Liver (tissue), 9 donors: Measurements from ENCODE around the gene DMRTA2. TPM values are rescaled to one million over a fixed set of nuclear protein-coding genes. Genes with fewer than 3 reads are reported as not detected.
A peak's percentile ranks its signal among the peaks of the same experiment; 100 is the strongest.

ENCODE experiments used
- DNase-seq: peaks from one replicate; pipeline ENCODE4 v3.0.0-alpha.2; 2017; ENCODE audit warnings: low spot score
- H3K27ac ChIP-seq, 2 donors: one replicate each; pipeline ENCODE4 v1.7.0; 2013; ENCODE audit warnings: inconsistent platforms in 2 of 2, low read length in 2 of 2, control low read depth in 1 of 2, low read depth in 1 of 2, mild to moderate bottlenecking in 1 of 2
- H3K27me3 ChIP-seq, 4 donors: one replicate each; pipeline versions ENCODE4 v1.6.1 to v1.7.0; 2013; ENCODE audit warnings: low read length in 3 of 4, inconsistent platforms in 1 of 4, mild to moderate bottlenecking in 1 of 4, moderate library complexity in 1 of 4; ENCODE audit not compliant: control insufficient read depth in 4 of 4, insufficient read depth in 4 of 4
- H3K36me3 ChIP-seq, 4 donors: one replicate each; pipeline versions ENCODE4 v1.6.1 to v1.7.0; 2013; ENCODE audit warnings: low read length in 3 of 4, mild to moderate bottlenecking in 3 of 4, low read depth in 1 of 4, moderate library complexity in 1 of 4; ENCODE audit not compliant: control insufficient read depth in 4 of 4, insufficient read depth in 3 of 4
- H3K4me1 ChIP-seq, 4 donors: one replicate each; pipeline versions ENCODE4 v1.6.1 to v1.7.0; 2013; ENCODE audit warnings: low read length in 3 of 4, mild to moderate bottlenecking in 3 of 4, moderate library complexity in 1 of 4; ENCODE audit not compliant: control insufficient read depth in 4 of 4, insufficient read depth in 4 of 4
- H3K4me3 ChIP-seq, 3 donors: one replicate each; pipeline versions ENCODE4 v1.6.1 to v1.7.0; 2013; ENCODE audit warnings: low read length in 3 of 3, control low read depth in 1 of 3, low read depth in 1 of 3, mild to moderate bottlenecking in 1 of 3
- H3K9ac ChIP-seq, 2 donors: one replicate each; pipeline ENCODE4 v1.7.0; 2013; ENCODE audit warnings: low read length in 2 of 2, mild to moderate bottlenecking in 2 of 2, moderate library complexity in 2 of 2, control low read depth in 1 of 2, low read depth in 1 of 2
- H3K9me3 ChIP-seq, 4 donors: one replicate each; pipeline versions ENCODE4 v1.6.1 to v1.7.0; 2013; ENCODE audit warnings: low read length in 3 of 4; ENCODE audit not compliant: control insufficient read depth in 4 of 4
- EGR1 ChIP-seq, 2 donors: IDR thresholded peaks; 2 replicates each; pipeline ENCODE4 v1.6.1; 2016 to 2018; ENCODE audit warnings: antibody characterized with exemption in 2 of 2, low read depth in 2 of 2
- FOXA1 ChIP-seq: IDR thresholded peaks from 2 replicates; pipeline ENCODE4 v1.6.1; 2016; ENCODE audit warnings: antibody characterized with exemption
- FOXA2 ChIP-seq: IDR thresholded peaks from 2 replicates; pipeline ENCODE4 v1.6.1; 2016; ENCODE audit warnings: antibody characterized with exemption
- GABPA ChIP-seq, 2 donors: IDR thresholded peaks in 1 of 2; conservative IDR thresholded peaks in 1 of 2; 2 replicates each; pipeline ENCODE4 v1.6.1; 2016; ENCODE audit warnings: antibody characterized with exemption in 2 of 2, mild to moderate bottlenecking in 1 of 2, moderate library complexity in 1 of 2
- HNF4G ChIP-seq: IDR thresholded peaks from 2 replicates; pipeline ENCODE4 v1.6.1; 2016; ENCODE audit warnings: antibody characterized with exemption
- JUND ChIP-seq, 2 donors: IDR thresholded peaks; 2 replicates each; pipeline ENCODE4 v1.6.1; 2016; ENCODE audit warnings: antibody characterized with exemption in 2 of 2
- NR2F2 ChIP-seq: IDR thresholded peaks from 2 replicates; pipeline ENCODE4 v1.6.1; 2016; ENCODE audit warnings: antibody characterized with exemption
- RAD21 ChIP-seq, 2 donors: IDR thresholded peaks; 2 replicates each; pipeline ENCODE4 v1.6.1; 2016; ENCODE audit warnings: antibody characterized with exemption in 2 of 2, mild to moderate bottlenecking in 2 of 2
- RXRA ChIP-seq, 2 donors: IDR thresholded peaks; 2 replicates each; pipeline ENCODE4 v1.6.1; 2017 to 2018; ENCODE audit warnings: antibody characterized with exemption in 2 of 2, mild to moderate bottlenecking in 1 of 2
- SP1 ChIP-seq: IDR thresholded peaks from 2 replicates; pipeline ENCODE4 v1.6.1; 2018; ENCODE audit warnings: antibody characterized with exemption, mild to moderate bottlenecking
- TAF1 ChIP-seq: conservative IDR thresholded peaks from 2 replicates; pipeline ENCODE4 v1.6.1; 2016; ENCODE audit warnings: antibody characterized with exemption, mild to moderate bottlenecking
- YY1 ChIP-seq: IDR thresholded peaks from 2 replicates; pipeline ENCODE4 v1.6.1; 2016; ENCODE audit warnings: antibody characterized with exemption, mild to moderate bottlenecking
- WGBS: extraction: QIAGEN DNeasy Blood & Tissue Kit; methylation state at CpG from one replicate; pipeline ENCODE4 v1.1.7; 2013; 5-methylcytosine and 5-hydroxymethylcytosine counted together
- polyA plus RNA-seq, 2 donors: library from polyadenylated mRNA; stranded (reverse) in 1 of 2; unstranded in 1 of 2; fragments of 200-250 nt in 1 of 2; fragments of >200 nt in 1 of 2; fragmentation: Nextera tagmentation in 1 of 2; extraction: Ambion mirVana in 1 of 2; gene quantifications; one replicate each; pipeline versions ENCODE4 v1.2.1 to v1.2.3, GENCODE V29; 2013 to 2015
- total RNA-seq, 2 donors: library from RNA; depleted of rRNA; stranded (reverse); fragments of >200 nt; gene quantifications; one replicate each; pipeline ENCODE4 v1.2.3, GENCODE V29; 2014
- TF ChIP-seq, protein P1 (sequence below): fragments of 150-350 bp; IDR thresholded peaks from 2 replicates; pipeline ENCODE4 v1.5.1; 2017; ENCODE audit warnings: improper control_type of control experiment, low read depth, low read length; ENCODE audit not compliant: missing input control
- TF ChIP-seq, protein P2 (sequence below): IDR thresholded peaks from 2 replicates; pipeline ENCODE4 v1.6.1; 2016; ENCODE audit warnings: antibody characterized with exemption, mild to moderate bottlenecking
- TF ChIP-seq, protein P3 (sequence below): IDR thresholded peaks from 2 replicates; pipeline ENCODE4 v1.6.1; 2016; ENCODE audit warnings: antibody characterized with exemption
- TF ChIP-seq, protein P4 (sequence below): IDR thresholded peaks from 2 replicates; pipeline ENCODE4 v1.6.1; 2016; ENCODE audit warnings: antibody characterized with exemption
- TF ChIP-seq, protein P5 (sequence below): IDR thresholded peaks from 2 replicates; pipeline ENCODE4 v1.6.1; 2016; ENCODE audit warnings: antibody characterized with exemption
- donor health status: healthy.
- donor health status: healthy.
- donor health status: healthy.
- donor health status: healthy.
- donor health status: healthy.

The DMRTA2 gene
- total RNA-seq, result not detected
- polyA plus RNA-seq, result not detected

DNA sequence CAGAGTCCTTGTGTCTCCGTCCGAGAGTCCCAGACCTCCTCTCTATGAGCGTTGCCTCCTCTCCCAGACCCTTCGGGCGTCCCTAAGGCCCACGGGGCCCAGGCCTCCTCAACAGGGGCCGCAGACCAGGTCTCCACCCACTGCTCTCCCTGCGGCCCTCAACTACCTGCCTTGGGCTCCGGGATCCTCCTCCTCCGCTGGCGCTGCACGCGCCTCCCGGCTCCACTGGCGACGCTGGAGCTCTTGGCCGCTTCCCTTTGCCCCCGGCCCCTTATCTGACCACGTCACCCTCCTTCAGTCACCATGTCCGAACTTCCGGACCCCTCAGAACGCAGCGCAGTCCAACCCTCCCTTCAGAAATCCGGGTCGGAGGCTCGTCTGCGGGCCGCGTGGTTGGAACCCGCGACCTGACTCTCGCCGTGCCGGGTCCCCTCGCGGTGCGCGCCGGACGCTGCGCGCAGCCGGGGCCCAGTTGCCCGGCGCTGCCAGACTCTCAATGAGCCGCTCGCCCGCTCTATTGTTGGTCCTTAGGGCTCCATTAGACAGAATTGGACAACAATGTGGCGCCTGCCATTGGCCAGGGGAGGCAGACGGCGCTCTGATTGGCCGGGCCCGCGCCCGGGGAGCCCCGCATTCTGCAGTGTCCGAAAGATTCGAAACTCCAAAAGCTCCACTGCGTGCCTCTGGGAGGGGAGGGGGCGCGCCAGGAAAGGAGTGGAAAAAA, at the start of gene DMRTA2:
TSS of gene DMRTA2 (minus strand) at position 498 of the 724 bp plus-strand sequence. CDS start 1,907 bp downstream, outside the sequence.
- H3K4me1 ChIP-seq, result peaks cover 32 to 59% (median 38%) of the 10 kb centered on the region in 4 donors

More for the DNA sequence above, at the start of gene DMRTA2:
- H3K9me3 ChIP-seq, result no peaks in the 10 kb centered on the region
- peak within 1 kb of the TSS; percentile 26 to 40 (median 28) for H3K4me3 ChIP-seq
- H3K36me3 ChIP-seq, result no peaks in the 10 kb centered on the region
- no peak within 1 kb of the TSS for H3K9ac ChIP-seq
- WGBS, result 3% methylated on average over 61 of the region's 61 CpGs
- H3K27me3 ChIP-seq, result peaks cover 13 to 24% (median 22%) of the 10 kb centered on the region in 4 donors
- H3K27ac ChIP-seq, result no peak within 1 kb of the TSS
- no peak for DNase-seq
- TF ChIP-seq FOXA2, result no peak
- TF ChIP-seq, protein P1, sequence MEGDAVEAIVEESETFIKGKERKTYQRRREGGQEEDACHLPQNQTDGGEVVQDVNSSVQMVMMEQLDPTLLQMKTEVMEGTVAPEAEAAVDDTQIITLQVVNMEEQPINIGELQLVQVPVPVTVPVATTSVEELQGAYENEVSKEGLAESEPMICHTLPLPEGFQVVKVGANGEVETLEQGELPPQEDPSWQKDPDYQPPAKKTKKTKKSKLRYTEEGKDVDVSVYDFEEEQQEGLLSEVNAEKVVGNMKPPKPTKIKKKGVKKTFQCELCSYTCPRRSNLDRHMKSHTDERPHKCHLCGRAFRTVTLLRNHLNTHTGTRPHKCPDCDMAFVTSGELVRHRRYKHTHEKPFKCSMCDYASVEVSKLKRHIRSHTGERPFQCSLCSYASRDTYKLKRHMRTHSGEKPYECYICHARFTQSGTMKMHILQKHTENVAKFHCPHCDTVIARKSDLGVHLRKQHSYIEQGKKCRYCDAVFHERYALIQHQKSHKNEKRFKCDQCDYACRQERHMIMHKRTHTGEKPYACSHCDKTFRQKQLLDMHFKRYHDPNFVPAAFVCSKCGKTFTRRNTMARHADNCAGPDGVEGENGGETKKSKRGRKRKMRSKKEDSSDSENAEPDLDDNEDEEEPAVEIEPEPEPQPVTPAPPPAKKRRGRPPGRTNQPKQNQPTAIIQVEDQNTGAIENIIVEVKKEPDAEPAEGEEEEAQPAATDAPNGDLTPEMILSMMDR, result no peak
- no peak for TF ChIP-seq FOXA1
- TF ChIP-seq HNF4G, result no peak
- TF ChIP-seq, protein P2, sequence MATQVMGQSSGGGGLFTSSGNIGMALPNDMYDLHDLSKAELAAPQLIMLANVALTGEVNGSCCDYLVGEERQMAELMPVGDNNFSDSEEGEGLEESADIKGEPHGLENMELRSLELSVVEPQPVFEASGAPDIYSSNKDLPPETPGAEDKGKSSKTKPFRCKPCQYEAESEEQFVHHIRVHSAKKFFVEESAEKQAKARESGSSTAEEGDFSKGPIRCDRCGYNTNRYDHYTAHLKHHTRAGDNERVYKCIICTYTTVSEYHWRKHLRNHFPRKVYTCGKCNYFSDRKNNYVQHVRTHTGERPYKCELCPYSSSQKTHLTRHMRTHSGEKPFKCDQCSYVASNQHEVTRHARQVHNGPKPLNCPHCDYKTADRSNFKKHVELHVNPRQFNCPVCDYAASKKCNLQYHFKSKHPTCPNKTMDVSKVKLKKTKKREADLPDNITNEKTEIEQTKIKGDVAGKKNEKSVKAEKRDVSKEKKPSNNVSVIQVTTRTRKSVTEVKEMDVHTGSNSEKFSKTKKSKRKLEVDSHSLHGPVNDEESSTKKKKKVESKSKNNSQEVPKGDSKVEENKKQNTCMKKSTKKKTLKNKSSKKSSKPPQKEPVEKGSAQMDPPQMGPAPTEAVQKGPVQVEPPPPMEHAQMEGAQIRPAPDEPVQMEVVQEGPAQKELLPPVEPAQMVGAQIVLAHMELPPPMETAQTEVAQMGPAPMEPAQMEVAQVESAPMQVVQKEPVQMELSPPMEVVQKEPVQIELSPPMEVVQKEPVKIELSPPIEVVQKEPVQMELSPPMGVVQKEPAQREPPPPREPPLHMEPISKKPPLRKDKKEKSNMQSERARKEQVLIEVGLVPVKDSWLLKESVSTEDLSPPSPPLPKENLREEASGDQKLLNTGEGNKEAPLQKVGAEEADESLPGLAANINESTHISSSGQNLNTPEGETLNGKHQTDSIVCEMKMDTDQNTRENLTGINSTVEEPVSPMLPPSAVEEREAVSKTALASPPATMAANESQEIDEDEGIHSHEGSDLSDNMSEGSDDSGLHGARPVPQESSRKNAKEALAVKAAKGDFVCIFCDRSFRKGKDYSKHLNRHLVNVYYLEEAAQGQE, result no peak
- TF ChIP-seq, protein P3, sequence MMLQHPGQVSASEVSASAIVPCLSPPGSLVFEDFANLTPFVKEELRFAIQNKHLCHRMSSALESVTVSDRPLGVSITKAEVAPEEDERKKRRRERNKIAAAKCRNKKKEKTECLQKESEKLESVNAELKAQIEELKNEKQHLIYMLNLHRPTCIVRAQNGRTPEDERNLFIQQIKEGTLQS, result no peak
- no peak for TF ChIP-seq GABPA (IDR thresholded peaks at IDR 0.05 in 1 of 2, conservative IDR thresholded peaks at IDR 0.05 in 1 of 2)
- TF ChIP-seq, protein P4, sequence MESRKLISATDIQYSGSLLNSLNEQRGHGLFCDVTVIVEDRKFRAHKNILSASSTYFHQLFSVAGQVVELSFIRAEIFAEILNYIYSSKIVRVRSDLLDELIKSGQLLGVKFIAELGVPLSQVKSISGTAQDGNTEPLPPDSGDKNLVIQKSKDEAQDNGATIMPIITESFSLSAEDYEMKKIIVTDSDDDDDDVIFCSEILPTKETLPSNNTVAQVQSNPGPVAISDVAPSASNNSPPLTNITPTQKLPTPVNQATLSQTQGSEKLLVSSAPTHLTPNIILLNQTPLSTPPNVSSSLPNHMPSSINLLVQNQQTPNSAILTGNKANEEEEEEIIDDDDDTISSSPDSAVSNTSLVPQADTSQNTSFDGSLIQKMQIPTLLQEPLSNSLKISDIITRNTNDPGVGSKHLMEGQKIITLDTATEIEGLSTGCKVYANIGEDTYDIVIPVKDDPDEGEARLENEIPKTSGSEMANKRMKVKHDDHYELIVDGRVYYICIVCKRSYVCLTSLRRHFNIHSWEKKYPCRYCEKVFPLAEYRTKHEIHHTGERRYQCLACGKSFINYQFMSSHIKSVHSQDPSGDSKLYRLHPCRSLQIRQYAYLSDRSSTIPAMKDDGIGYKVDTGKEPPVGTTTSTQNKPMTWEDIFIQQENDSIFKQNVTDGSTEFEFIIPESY, result no peak
- TF ChIP-seq, protein P5, sequence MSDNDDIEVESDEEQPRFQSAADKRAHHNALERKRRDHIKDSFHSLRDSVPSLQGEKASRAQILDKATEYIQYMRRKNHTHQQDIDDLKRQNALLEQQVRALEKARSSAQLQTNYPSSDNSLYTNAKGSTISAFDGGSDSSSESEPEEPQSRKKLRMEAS, result no peak
- no peak for TF ChIP-seq YY1
- TF ChIP-seq SP1, result no peak
- no peak for TF ChIP-seq RXRA (IDR thresholded peaks at IDR 0.05)
- TF ChIP-seq NR2F2, result no peak
- TF ChIP-seq JUND (IDR thresholded peaks at IDR 0.05), result no peak
- no peak for TF ChIP-seq EGR1 (IDR thresholded peaks at IDR 0.05; ENCODE audit: low read depth in 2 of 2)
- TF ChIP-seq RAD21 (IDR thresholded peaks at IDR 0.05), result no peak
- TF ChIP-seq TAF1, result no peak
